GM21786 (cell line): ENCODE data around the gene PTGER2.
A peak's percentile ranks its signal among the peaks of the same experiment; 100 is the strongest.

Experiments
- ATAC-seq: cut with Tn5 transposase; IDR thresholded peaks from one replicate; pipeline ENCODE4 v1.9.1; 2021; ENCODE audit not compliant: unreplicated experiment

Gene PTGER2

GRCh38 chr14:52304248-52304904 lies 9.7 kb upstream of the PTGER2 start:
- ATAC-seq: no peak

DNA sequence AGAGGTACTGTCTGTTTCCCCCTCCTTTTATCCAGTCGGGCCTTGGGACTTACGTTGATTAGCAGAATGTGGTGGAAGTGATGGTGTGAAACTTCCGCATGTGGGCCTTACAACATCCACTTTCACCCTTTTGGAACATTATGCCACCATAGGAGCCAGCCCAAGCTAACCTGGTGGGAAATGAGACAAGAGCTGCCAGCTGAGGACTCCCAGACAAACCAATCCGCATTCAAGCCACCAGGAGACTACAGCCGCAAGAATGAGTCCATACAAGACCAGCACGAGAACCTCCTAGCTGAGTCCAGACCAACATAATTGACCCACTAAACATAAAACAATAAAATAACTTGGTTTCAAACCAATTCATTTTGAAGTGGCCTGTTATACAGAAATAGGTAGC lies 9.1 kb upstream of the PTGER2 start:
- ATAC-seq: no peak

DNA sequence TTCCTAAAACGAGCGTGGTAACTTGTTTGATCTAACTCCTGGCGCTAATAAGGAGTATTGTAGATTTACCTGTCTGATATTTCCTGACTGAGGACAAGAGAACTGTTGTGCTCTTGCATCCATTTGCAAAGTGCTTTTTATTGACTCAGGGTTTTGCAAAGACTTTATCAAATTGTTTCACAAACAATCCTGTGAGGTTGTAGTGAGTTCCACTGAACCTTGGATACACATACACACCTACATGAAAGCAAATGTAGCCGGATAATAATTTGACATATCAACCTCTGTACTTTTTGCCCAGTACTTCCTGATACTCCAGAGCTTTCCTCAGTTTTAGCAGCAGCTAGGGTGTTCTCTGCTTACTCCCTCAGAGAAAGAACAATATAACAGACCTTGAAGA lies 6.7 kb upstream of the PTGER2 start:
- no peak for ATAC-seq

DNA sequence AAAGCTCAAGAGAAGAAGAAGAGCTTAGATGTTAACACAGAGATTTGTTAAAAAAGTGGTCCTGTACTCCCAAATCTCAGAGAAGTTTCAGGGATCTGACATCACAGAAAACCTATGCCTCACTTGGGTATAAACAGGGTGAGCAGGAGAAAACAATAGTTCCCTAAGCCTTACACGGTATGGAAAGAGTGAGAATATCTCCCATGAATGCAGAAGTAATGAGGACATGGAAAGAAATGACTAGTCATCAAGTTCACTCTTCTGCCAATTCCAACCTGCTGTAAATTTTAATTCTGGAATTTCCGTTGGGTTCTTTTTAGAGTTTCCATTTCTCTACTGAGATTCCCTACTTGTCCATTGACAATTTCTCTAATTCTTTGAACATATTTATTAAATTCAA lies 6.2 kb upstream of the PTGER2 start:
- ATAC-seq: no peak

- ATAC-seq: no peak
Observed at GRCh38 chr14:52310541-52310940, 3.6 kb upstream of the PTGER2 start.

GRCh38 chr14:52312931-52313355 lies 1.2 kb upstream of the PTGER2 start:
- ATAC-seq: no peak

GRCh38 chr14:52313462-52313861 lies 650 bp upstream of the PTGER2 start:
- ATAC-seq: no peak

DNA sequence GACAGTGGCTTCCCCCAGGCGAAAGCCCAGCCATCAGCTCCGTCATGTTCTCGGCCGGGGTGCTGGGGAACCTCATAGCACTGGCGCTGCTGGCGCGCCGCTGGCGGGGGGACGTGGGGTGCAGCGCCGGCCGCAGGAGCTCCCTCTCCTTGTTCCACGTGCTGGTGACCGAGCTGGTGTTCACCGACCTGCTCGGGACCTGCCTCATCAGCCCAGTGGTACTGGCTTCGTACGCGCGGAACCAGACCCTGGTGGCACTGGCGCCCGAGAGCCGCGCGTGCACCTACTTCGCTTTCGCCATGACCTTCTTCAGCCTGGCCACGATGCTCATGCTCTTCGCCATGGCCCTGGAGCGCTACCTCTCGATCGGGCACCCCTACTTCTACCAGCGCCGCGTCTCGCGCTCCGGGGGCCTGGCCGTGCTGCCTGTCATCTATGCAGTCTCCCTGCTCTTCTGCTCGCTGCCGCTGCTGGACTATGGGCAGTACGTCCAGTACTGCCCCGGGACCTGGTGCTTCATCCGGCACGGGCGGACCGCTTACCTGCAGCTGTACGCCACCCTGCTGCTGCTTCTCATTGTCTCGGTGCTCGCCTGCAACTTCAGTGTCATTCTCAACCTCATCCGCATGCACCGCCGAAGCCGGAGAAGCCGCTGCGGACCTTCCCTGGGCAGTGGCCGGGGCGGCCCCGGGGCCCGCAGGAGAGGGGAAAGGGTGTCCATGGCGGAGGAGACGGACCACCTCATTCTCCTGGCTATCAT lies 663 bp downstream of the PTGER2 start:
- ATAC-seq: peak; percentile 21

- ATAC-seq: no peak
Observed at GRCh38 chr14:52315355-52315718, 1.2 kb downstream of the PTGER2 start.

DNA sequence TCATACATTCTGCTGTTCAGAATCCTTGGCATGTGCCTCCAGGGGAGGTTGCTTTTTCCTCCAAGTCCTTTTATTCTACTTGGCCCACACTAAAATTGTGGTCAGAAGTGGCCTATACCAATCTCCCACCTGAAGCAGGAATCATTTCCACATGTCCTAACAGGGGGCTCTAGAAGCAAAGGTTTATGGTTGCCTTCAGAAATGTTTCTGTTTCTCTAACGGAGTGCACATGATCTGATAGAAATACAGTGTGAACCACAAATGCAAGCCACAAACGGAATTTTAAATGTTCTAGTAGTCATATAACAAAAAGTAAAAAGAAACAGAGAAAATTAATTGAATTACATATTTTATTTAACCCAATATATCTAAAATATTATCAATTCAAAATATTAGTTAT lies 4.0 kb downstream of the PTGER2 start:
- ATAC-seq: no peak

- ATAC-seq: no peak
Observed at GRCh38 chr14:52318826-52319645, 4.9 kb downstream of the PTGER2 start.

- ATAC-seq: no peak
Observed at GRCh38 chr14:52319919-52320318, 5.8 kb downstream of the PTGER2 start.

GRCh38 chr14:52325126-52325525 lies 11.0 kb downstream of the PTGER2 start:
- ATAC-seq: peak; percentile 98

DNA sequence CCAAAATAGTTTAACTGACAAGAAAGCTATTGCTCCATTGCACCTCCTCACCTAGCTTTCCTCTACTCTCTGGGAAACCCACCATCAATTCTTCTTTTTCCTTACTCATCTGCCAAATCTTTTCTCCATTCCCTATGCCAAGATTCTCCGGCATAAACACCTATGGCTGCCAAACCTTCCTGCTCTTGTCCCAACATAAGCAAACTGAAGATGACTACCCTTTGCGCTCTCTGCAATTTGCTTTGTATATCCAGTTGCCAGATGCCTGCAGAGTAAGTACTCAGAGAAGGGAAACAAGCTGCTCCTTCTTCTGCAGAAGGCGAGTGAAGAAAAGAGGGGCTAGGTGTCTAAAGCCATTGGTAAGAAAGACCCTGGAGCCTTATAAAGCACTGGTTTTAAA lies 11.5 kb downstream of the PTGER2 start:
- ATAC-seq: no peak

GRCh38 chr14:52327374-52328226 lies 13.5 kb downstream of the PTGER2 start:
- ATAC-seq: no peak

DNA sequence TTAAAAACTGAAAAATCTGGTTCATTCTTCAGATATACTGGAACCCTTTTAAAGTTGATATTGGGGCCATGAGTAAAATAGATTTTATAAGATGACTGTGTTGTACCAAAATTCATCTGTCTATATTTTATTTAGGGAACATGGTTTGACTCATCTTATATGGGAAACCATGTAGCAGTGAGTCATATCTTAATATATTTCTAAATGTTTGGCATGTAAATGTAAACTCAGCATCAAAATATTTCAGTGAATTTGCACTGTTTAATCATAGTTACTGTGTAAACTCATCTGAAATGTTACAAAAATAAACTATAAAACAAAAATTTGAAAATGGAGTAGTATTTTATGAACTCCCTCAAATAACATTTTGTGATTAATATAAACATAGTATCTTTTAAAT lies 14.2 kb downstream of the PTGER2 start:
- ATAC-seq: no peak

- ATAC-seq: no peak
Observed at GRCh38 chr14:52329678-52330369, 15.7 kb downstream of the PTGER2 start.

DNA sequence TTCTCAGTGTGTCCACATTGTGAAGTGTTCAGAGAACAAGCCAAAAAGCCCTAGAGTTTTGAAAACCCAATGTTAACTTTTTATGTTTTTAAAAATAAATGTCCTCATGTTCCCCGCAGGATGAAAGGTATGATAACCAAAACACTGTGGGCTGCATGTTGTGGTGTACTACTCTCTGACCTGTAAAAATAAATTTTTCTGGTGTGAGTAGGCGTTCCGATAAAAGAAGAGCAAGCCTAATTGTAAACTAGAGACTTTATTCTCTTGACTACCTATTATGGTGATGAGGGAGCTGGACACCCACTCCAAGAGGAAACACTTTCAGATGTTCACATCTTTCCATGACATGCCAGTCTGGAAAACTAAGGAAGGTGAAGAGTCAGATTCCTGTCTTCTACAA lies 18.2 kb downstream of the PTGER2 start:
- no peak for ATAC-seq

GRCh38 chr14:52333108-52333507 lies 19.0 kb downstream of the PTGER2 start:
- no peak for ATAC-seq
